GOT3 (cell line): ENCODE data around the gene KATNAL1.

Experiments
- DNase-seq: peaks from one replicate; lab custom pipeline; 2025; ENCODE audit warnings: mixed read lengths; lab: John Stamatoyannopoulos, UW

KATNAL1 gene

GRCh38 chr13:30163441-30163840 lies 143.9 kb downstream of the KATNAL1 start:
- no peak for DNase-seq

- DNase-seq, result no peak
These were observed 147.9 kb downstream of the KATNAL1 start for GRCh38 chr13:30159446-30159839.

- peak; percentile 34 for DNase-seq
These were observed 148.4 kb downstream of the KATNAL1 start for GRCh38 chr13:30158774-30159445.

GRCh38 chr13:30157616-30157993 lies 149.7 kb downstream of the KATNAL1 start:
- no peak for DNase-seq

- no peak for DNase-seq
These were observed 150.3 kb downstream of the KATNAL1 start for GRCh38 chr13:30156826-30157615.

- no peak for DNase-seq
These were observed 151.1 kb downstream of the KATNAL1 start for GRCh38 chr13:30156270-30156669.

- no peak for DNase-seq
These were observed 152.4 kb downstream of the KATNAL1 start for GRCh38 chr13:30154931-30155330.

GRCh38 chr13:30154531-30154930 lies 152.8 kb downstream of the KATNAL1 start:
- no peak for DNase-seq

GRCh38 chr13:30153545-30154426 lies 153.6 kb downstream of the KATNAL1 start:
- DNase-seq, result no peak
